Nucleus accumbens (tissue), 56 donors: ENCODE results near the gene OSTM1.
"Not testable (repeated sequence)": the region's sequence is repeated elsewhere in the genome, so short reads cannot be mapped to it uniquely, and the experiment has no call there.

ENCODE experiments used
- DNase-seq, 56 donors: peaks; one replicate each; lab custom pipeline; 2025; lab: John Stamatoyannopoulos, UW

OSTM1 gene

GRCh38 chr6:108027056-108027455, 47.5 kb downstream of the OSTM1 start:
- no peak for DNase-seq

GRCh38 chr6:108024427-108025073, 50.0 kb downstream of the OSTM1 start:
- DNase-seq, result no peak

- DNase-seq, result no peak
Observed at GRCh38 chr6:108020472-108021116, 53.9 kb downstream of the OSTM1 start.

- DNase-seq, result not testable (repeated sequence)
Observed at GRCh38 chr6:108016283-108016682, 58.3 kb downstream of the OSTM1 start.

GRCh38 chr6:108013787-108014439, 60.6 kb downstream of the OSTM1 start:
- DNase-seq, result no peak

- no peak for DNase-seq
Observed at GRCh38 chr6:108009894-108010293, 64.6 kb downstream of the OSTM1 start.

GRCh38 chr6:108009258-108009657, 65.3 kb downstream of the OSTM1 start:
- DNase-seq, result not testable (repeated sequence)

- no peak for DNase-seq
Observed at GRCh38 chr6:108008363-108008762, 66.2 kb downstream of the OSTM1 start.

- DNase-seq, result no peak
Observed at GRCh38 chr6:108005961-108006360, 68.6 kb downstream of the OSTM1 start.

GRCh38 chr6:108004861-108005260, 69.7 kb downstream of the OSTM1 start:
- DNase-seq, result no peak

- DNase-seq, result peak in 54 of 56 donors; percentile 11 to 92 (median 76)
Observed at GRCh38 chr6:108002365-108003221, 71.9 kb downstream of the OSTM1 start.

GRCh38 chr6:108001696-108002231, 72.8 kb downstream of the OSTM1 start:
- no peak for DNase-seq

- not testable (repeated sequence) for DNase-seq
Observed at GRCh38 chr6:108000259-108000658, 74.3 kb downstream of the OSTM1 start.

- no peak for DNase-seq
Observed at GRCh38 chr6:107999341-107999740, 75.2 kb downstream of the OSTM1 start.

GRCh38 chr6:107991772-107992550, 82.6 kb downstream of the OSTM1 start:
- no peak for DNase-seq
